OCI-LY7 (cell line): ENCODE results near the gene ARF3. TPM values are rescaled to one million over a fixed set of nuclear protein-coding genes. Genes with fewer than 3 reads are reported as not detected.

ENCODE experiments used
- BruUV-seq: library from RNA; stranded (reverse); fragments of 400-500 nt; replicated peaks from 2 replicates; lab custom pipeline; 2021; lab: Mats Ljungman, UMichigan
- CTCF ChIA-PET: fragments of 300-600 bp; sonication (Branson Sonifier 250); formaldehyde crosslinking; loops from one replicate; lab custom pipeline; 2022; ENCODE audit warnings: antibody characterized with exemption; ENCODE audit not compliant: unreplicated experiment; lab: Charles Lee
- POLR2A ChIA-PET: fragments of 300-600 bp; sonication (Branson Sonifier 250); formaldehyde crosslinking; loops from one replicate; lab custom pipeline; 2022; ENCODE audit warnings: antibody characterized with exemption; lab: Charles Lee
- DNase-seq: peaks from one replicate; pipeline ENCODE4 v3.0.0-alpha.2; 2015; ENCODE audit warnings: low spot score
- H2AFZ ChIP-seq: fragments of 200-600 bp; sonication (generic), shearing (Covaris generic); 2 replicates; pipeline ENCODE4 v1.6.1; 2014; ENCODE audit warnings: mild to moderate bottlenecking, antibody characterized with exemption, low read length, moderate library complexity
- H3K27ac ChIP-seq: fragments of 200-600 bp; sonication (generic); 2 replicates; pipeline ENCODE4 v1.5.1; 2014; ENCODE audit warnings: mixed run types, low read depth, mild to moderate bottlenecking, moderate library complexity, low read length, inconsistent platforms; ENCODE audit not compliant: poor library complexity, severe bottlenecking
- H3K36me3 ChIP-seq: fragments of 200-600 bp; sonication (generic); 2 replicates; pipeline ENCODE4 v1.6.1; 2014; ENCODE audit warnings: mild to moderate bottlenecking, antibody characterized with exemption, low read length, moderate library complexity, mixed read lengths; ENCODE audit not compliant: insufficient read depth
- H3K4me1 ChIP-seq: fragments of 200-600 bp; sonication (generic); 2 replicates; pipeline ENCODE4 v1.5.1; 2014; ENCODE audit warnings: mild to moderate bottlenecking, low read length; ENCODE audit not compliant: insufficient read depth, poor library complexity, severe bottlenecking
- H3K4me2 ChIP-seq: fragments of 200-600 bp; sonication (generic); 2 replicates; pipeline ENCODE4 v1.6.1; 2014; ENCODE audit warnings: mild to moderate bottlenecking, low read length
- H3K4me3 ChIP-seq: fragments of 200-600 bp; sonication (generic); 2 replicates; pipeline ENCODE4 v1.5.1; 2014; ENCODE audit warnings: mild to moderate bottlenecking, low read depth, low read length; ENCODE audit not compliant: poor library complexity, severe bottlenecking
- H3K79me2 ChIP-seq: fragments of 200-600 bp; sonication (generic); 2 replicates; pipeline ENCODE4 v1.6.1; 2016; ENCODE audit warnings: low read depth, mild to moderate bottlenecking, low read length, moderate library complexity, mixed read lengths; ENCODE audit not compliant: insufficient read depth
- H3K9me2 ChIP-seq: fragments of 200-600 bp; sonication (generic); 2 replicates; pipeline ENCODE4 v1.6.1; 2016; ENCODE audit warnings: mild to moderate bottlenecking, low read length, mixed read lengths; ENCODE audit not compliant: insufficient read depth
- H3K9me3 ChIP-seq: fragments of 200-600 bp; sonication (generic); 2 replicates; pipeline ENCODE4 v1.6.1; 2014; ENCODE audit warnings: mild to moderate bottlenecking, mixed run types, low read length, mixed read lengths
- H4K20me1 ChIP-seq: fragments of 200-600 bp; sonication (generic); 2 replicates; pipeline ENCODE4 v1.6.1; 2014; ENCODE audit warnings: mild to moderate bottlenecking, antibody characterized with exemption, low read length, moderate library complexity, mixed read lengths; ENCODE audit not compliant: insufficient read depth
- EZH2phosphoT487 ChIP-seq: fragments of 200-600 bp; sonication (generic); IDR thresholded peaks from 2 replicates; pipeline ENCODE4 v1.6.1; 2018; ENCODE audit warnings: low read depth, borderline replicate concordance, mild to moderate bottlenecking, mixed run types, antibody characterized with exemption, low read length, moderate library complexity, mixed read lengths
- intact Hi-C: fragments of 100-400 bp; cut with micrococcal nuclease; formaldehyde crosslinking; loops from one replicate; pipeline ENCODE4 v1.10.0; 2022; ENCODE audit not compliant: unreplicated experiment
- total RNA-seq, 2 experiments: library from RNA; depleted of rRNA in 1 of 2; stranded (reverse); fragments of >200 nt in 1 of 2; shearing (Covaris generic) in 1 of 2; gene quantifications; 2 replicates each; pipeline ENCODE4 v1.2.3, GENCODE V29; 2014 to 2022
- TF ChIP-seq, protein P1 (sequence below): fragments of 200-600 bp; sonication (generic); conservative IDR thresholded peaks from 2 replicates; pipeline ENCODE4 v1.5.1; 2014; ENCODE audit warnings: mild to moderate bottlenecking, antibody characterized with exemption, low read length, moderate library complexity, mixed read lengths

The ARF3 gene
- total RNA-seq, 2 experiments from 2014 or later = 41.2 to 133 TPM

DNA sequence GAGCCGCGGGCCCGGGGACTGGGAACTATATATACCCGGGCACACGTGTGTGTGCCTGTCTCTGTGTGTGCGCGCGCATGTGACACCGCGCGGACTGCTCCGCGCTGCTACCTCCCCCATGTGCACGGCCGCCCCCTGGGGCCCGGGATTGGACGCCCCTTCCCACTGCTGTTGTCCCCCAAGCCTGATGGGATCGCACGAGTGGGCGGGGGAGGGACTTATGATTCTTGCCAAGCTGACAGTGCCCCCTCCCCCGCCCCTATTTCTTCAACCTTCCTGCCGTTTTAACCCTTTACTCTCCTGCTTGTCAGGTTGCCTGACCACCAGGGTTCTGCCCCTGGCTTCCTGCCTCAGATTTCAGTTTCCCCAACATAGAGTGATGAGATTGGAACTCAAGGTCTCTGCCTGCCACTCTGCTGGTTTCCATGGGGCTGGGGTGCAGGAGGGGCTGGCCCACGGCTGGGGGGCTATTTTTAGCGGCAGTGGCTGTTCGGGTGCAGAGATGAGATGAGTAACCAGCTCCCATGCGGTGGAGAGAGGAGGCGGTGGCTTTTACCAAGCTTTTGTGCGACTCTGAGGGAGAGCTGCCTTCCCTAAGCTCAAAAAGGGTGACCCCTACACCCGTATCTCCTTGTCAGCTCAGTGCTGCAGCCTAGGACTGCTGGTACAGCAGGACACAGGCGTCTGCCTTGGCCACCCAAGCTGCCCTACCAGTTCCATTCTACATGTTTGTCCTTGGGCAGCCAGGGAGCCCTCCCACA lies 42.3 kb upstream of the ARF3 start, which contains the start of gene DDN:
Gene DDN, minus strand, starts transcription at position 5 of the 761 bp plus-strand sequence. CDS start 88 bp downstream, outside the sequence.
- ChIA-PET CTCF (interaction anchor here (0.7 to 0.8 kb wide), 2 partner anchors 42 to 89 kb away, joined by 3 read pairs; partner anchors contain the start of gene ARF3), POLR2A (interaction anchor here (1.1 to 1.2 kb wide), 3 partner anchors 12 to 135 kb away, joined by 3 to 6 read pairs (median 3); no protein-coding TSS in a partner anchor)
- Histone ChIP-seq H3K36me3 (peaks cover 19% of the 10 kb centered on the region), H2AFZ (no peak within 1 kb of the TSS), H3K4me3 (peak within 1 kb of the TSS; percentile 34), H3K79me2 (no peaks in the 10 kb centered on the region), H3K4me1 (peaks cover 30% of the 10 kb centered on the region), H3K9me3 (no peaks in the 10 kb centered on the region), H3K4me2 (peak within 1 kb of the TSS; percentile 68), H3K27ac (no peak within 1 kb of the TSS), H3K9me2 (no peaks in the 10 kb centered on the region), H4K20me1 (no peaks in the 10 kb centered on the region)
- no TSS peak for BruUV-seq
- TF ChIP-seq EZH2phosphoT487 = no peak
- TF ChIP-seq, protein P1, sequence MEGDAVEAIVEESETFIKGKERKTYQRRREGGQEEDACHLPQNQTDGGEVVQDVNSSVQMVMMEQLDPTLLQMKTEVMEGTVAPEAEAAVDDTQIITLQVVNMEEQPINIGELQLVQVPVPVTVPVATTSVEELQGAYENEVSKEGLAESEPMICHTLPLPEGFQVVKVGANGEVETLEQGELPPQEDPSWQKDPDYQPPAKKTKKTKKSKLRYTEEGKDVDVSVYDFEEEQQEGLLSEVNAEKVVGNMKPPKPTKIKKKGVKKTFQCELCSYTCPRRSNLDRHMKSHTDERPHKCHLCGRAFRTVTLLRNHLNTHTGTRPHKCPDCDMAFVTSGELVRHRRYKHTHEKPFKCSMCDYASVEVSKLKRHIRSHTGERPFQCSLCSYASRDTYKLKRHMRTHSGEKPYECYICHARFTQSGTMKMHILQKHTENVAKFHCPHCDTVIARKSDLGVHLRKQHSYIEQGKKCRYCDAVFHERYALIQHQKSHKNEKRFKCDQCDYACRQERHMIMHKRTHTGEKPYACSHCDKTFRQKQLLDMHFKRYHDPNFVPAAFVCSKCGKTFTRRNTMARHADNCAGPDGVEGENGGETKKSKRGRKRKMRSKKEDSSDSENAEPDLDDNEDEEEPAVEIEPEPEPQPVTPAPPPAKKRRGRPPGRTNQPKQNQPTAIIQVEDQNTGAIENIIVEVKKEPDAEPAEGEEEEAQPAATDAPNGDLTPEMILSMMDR = no peak; the same call in 1 of the 2 replicates
- DNase-seq = peak; percentile 40
- intact Hi-C loops = loop anchor here (5.0 kb wide), 1 partner anchor 98 kb away; no protein-coding TSS in a partner anchor

DNA sequence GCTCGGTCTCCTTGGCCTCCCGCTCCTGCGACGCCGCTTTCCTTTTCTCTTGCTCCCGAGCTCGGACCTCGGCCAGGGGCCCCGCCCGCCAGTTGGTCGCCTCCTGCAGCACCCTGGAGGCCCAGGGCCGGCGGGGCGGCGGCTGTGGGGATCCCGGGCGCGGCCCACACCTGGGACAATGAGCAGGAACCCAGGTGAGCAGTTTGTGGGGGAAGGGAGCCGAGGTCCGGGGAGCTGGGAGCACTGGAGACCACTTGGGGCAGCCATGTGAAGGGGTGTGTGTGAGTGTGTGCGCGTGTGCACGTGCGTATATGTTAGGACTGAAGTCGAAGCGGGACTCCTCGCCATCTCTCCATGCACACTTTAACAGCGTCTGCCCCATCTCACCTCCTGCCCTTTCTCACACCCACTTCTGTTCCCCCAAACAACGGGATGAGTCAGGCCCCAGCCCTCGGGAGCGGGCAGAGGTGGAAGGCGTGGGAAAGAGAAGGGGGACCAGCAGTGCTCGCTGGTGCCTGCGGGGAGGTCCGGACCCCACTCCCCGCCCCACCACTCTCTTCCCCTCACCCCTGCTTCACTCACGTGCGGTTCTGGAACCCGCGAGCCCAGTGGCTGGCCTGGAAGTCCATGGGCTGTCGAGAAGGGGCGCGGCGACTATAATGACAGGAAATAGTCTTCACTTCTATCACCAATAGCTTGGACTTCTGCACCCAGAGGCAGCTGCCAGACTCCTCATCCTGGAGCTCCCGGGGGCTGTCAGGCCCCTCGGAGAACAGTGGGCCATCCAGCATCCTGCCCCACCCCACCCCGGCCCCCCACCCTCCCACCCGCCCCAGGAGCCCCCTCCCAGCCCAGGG lies 41.4 kb upstream of the ARF3 start:
- ChIA-PET CTCF (interaction anchor here (0.7 to 0.8 kb wide), 2 partner anchors 41 to 90 kb away, joined by 3 read pairs; partner anchors contain the start of gene ARF3), POLR2A (interaction anchor here (1.1 to 1.2 kb wide), 3 partner anchors 16 to 134 kb away, joined by 3 to 6 read pairs (median 4); no protein-coding TSS in a partner anchor)
- Histone ChIP-seq H4K20me1 (no peaks in the 10 kb centered on the region), H3K4me3 (peak overlapping the region; percentile 34), H3K36me3 (peaks cover 19% of the 10 kb centered on the region), H3K79me2 (no peaks in the 10 kb centered on the region), H3K9me3 (no peaks in the 10 kb centered on the region), H3K4me1 (peaks cover 30% of the 10 kb centered on the region), H3K9me2 (no peaks in the 10 kb centered on the region), H3K4me2 (peak overlapping the region; percentile 67), H2AFZ (no peak overlapping the region), H3K27ac (no peak overlapping the region)
- no peak for DNase-seq
- intact Hi-C loops = loop anchor here (5.0 kb wide), 1 partner anchor 99 kb away; no protein-coding TSS in a partner anchor
- TF ChIP-seq, protein P1 = no peak
- TF ChIP-seq EZH2phosphoT487 = peak; percentile 76; the same call in 1 of the 2 replicates
- no TSS peak for BruUV-seq
